Bone marrow (tissue), 2 donors: ENCODE results near the gene CDC27.
A peak's percentile ranks its signal among the peaks of the same experiment; 100 is the strongest.
"Not testable (repeated sequence)": the region's sequence is repeated elsewhere in the genome, so short reads cannot be mapped to it uniquely, and the experiment has no call there.

Experiments
- DNase-seq, 2 donors: peaks; one replicate each; lab custom pipeline; 2025; lab: John Stamatoyannopoulos, UW

CDC27 gene

DNA sequence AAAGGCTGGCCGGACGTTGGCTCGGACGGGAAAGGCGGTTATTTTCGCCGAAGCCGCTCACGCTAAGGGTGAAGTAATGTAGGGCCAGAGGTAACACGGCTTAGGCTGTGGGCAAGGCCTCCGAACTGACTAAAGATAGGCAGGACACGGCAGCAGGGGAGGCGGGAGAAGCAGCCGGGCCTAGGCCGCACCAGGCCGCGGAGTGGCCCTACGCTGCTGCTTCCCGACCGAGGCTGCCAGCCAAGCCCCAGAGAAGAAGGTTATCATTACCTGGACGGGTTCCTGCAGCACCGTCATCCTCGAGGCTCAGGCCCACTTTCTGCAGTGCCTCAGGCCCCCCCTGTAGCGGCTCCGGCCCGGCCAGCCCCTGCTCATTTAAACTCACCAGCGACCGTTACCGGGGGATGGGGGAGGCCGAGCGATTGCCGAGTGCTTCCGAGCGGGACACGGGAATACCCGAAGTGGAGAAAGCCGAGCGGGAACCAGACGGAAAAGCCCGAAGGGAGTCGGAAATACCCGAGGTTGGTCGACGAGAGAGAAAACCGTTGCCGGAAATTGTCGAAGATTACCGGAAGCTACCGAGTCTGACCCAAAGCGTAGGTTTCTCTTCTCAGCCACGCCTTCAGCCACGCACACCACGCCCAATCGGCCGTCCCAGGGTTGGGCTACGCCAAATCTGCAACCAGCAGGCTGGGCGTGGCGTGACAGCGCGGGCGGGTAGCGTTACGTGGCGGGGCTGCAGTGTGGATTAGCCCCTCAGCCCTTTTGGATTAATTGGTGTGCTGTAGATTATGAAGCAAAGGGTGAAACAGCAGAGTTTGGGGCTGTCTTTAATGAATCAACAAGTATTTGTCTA is at the start of gene CDC27:
Gene CDC27 (minus strand): TSS at position 420 of the 856 bp plus-strand sequence. CDS start 123 bp downstream, at position 297.
- peak; percentile 97 to 100 for DNase-seq

DNA sequence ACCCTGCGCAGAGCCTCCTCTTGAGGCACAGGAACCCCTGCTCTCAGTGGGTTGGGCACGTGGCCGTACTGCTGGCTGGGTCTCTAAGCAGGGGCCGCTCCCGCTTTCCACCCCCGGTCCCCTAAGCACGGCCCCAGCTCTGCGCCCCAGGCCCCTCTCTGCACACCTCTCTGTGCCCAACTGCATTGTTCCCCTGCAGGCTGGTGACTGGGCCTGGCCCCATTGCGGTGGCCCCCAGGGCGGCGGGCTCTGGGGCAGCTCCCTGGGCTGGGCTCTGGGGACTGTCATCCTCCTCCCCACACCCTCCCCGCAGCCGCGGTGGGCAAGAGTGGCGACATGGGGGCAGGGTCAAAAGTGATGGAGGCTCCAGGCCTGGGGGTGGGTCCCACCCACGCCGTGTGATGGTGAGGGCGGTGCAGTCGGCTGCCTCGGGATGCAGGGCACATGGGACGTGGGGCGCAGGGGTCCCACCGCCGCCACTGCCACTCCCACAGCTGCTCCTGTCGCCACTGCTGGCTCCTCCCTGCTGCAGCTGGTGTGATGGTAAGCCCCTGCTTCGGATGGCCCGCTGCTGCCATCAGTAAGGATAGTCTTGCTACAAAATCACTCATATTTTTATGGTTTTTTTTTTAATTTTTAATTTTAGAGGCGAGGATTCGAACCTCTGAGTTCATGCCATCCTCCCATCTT is 49.4 kb upstream of the CDC27 start:
- no peak for DNase-seq

GRCh38 chr17:47237841-47238240 is 48.7 kb upstream of the CDC27 start:
- no peak for DNase-seq

- DNase-seq: no peak
These were observed 46.8 kb upstream of the CDC27 start for GRCh38 chr17:47235923-47236322.

DNA sequence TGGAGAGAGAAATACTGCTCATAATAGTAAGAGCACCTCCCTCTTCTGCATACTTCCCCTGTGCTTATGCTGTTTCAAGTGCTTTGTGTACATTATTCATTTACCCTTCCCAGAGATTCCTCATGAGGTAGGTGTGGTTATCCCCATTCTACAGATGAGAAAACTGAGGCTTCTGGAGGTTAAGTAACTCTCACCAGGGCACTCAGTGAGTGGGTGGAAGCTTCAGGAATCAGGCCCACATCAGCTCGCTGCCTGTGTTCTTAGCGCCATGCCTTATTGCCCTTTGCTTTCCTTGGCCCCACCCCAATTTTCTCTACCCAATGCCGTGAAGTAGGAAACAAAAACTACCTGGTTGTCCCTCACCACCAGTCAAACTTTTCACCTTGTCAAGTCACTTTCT is 46.4 kb upstream of the CDC27 start:
- no peak for DNase-seq

GRCh38 chr17:47232465-47232864 is 43.4 kb upstream of the CDC27 start:
- no peak for DNase-seq

- DNase-seq: no peak
These were observed 42.8 kb upstream of the CDC27 start for GRCh38 chr17:47231866-47232265.

DNA sequence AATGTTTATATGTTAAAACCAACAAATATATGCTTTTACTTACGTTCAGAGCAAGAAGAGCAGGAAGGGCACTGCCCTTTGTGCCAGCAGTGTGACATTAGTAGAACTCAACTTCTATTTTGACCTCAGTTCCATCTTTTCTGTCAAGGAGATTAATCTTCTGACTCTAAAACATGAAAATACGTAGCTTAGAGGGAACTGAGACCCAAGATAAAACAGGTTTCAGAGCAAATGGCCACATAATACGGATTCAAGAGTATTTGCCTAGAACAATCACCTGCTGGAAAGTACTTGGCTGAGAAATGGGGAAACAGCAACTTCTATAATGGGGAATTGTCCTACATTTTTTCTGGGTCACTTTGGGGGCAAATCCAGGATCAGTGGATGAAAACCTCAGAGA is 42.2 kb upstream of the CDC27 start:
- no peak for DNase-seq

GRCh38 chr17:47230864-47231263 is 41.8 kb upstream of the CDC27 start:
- DNase-seq: no peak

DNA sequence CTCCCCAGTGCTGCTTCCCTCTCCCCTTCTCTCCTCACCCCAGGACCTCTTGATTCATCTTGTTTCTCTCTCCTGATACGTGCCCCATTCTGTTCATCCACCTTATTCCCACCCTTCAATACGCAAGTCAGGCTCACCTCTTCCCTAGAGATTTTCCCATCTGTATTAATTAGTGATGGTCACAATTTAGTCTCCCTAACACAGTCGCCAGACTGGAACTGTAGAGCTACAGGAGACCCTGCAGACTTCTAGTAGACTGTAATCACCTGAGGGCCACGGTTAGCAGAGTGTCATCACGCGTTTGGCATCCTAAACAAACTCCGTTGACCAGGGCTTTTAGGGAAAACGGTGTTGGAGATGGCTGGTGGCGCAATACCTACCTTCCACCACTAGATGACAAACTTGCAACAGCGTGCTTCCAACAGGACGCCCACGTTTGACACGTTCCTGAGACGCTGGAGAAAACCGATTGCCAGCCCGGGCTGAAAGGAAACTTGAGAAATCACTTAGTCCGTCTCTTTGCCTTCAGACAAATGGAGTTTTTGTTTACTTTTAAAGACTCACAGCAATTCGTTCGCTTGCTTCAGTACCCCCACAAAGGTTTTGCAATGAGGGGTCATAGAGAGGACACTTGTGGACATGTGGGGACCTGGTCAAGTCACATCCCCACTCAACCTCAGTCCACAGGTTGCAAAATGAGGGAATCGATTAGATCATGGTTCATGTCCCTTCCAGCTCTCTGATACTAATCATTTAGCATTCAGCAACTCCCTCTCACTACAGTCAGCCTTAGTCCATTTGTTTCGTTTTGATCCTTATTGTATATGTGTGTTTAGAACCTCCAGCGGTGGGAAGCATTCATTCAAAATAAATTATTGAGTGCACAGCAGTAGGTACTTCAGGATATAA is 40.7 kb upstream of the CDC27 start:
- peak; percentile 28 to 55 for DNase-seq

- no peak for DNase-seq
These were observed 38.8 kb upstream of the CDC27 start for GRCh38 chr17:47227862-47228261.

DNA sequence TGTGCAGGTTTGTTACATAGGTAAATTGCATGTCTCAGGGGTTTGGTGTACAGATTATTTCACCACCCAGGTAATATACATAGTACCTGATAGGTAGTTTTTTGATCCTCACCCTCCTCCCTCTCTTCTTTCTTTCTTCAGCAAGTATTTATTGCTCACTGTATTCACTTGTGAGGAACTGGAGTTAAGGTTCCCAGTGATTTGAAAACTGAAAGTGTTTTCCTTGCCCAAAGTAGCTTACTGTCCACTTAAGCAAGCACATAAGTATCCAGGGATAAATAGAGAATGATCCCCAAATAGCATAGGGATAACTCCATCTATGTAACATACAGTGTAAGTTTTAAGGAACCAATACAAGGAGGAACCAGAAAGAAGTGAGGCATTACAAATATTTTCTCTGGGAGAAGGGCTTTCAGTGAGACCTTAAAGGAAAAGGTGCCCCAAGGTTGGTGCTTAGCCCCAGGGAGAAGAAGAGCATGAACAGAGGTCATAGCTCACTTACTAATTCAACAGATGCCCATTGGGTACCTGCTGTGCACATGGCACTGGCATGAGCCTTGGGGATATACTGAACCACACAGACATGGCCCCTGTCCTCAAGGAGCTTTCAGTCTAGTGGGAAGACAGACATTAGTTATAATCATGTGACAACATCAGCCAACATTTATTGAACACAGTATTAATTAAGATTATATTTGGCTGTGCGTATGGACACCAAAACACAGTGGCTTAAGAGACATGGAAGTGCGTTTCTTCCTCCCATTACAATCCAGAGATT is 37.0 kb upstream of the CDC27 start:
- DNase-seq: no peak

GRCh38 chr17:47225436-47225858 is 36.4 kb upstream of the CDC27 start:
- DNase-seq: peak in 1 of 2 donors; percentile 21

DNA sequence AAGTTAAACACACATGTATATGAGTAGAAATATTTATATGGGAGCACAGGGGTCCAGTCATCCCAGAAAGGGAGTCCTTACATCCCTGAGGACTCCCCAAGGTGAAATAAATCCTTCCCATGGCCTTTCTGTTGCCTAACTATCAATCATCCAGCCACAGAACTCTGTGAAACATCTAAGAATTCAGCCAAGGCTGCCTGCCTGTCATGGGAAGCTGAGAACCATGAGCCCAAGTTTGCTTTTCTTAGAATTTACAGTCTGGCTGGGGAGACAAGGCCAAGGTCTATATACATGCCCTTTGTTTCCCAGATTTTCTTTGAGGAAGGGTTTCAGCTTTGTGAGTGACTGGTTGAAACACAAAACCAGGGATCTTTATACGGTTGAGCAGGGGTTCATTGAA is 35.9 kb upstream of the CDC27 start:
- DNase-seq: no peak

DNA sequence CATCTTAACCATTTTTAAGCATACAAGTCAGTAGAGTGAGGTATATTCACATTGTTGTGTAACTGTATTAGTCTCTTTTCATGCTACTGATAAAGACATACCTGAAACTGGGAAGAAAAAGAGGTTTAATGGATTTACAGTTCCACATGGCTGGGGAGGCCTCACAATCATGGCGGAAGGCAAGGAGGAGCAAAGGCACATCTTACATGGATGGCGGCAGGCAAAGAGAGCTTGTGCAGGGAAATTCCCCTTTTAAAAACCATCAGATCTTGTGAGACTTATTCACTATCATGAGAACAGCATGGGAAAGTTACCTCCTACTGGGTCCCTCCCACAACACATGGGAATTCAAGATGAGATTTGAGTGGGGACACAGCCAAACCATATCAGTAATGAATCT is 35.0 kb upstream of the CDC27 start:
- not testable (repeated sequence) for DNase-seq

DNA sequence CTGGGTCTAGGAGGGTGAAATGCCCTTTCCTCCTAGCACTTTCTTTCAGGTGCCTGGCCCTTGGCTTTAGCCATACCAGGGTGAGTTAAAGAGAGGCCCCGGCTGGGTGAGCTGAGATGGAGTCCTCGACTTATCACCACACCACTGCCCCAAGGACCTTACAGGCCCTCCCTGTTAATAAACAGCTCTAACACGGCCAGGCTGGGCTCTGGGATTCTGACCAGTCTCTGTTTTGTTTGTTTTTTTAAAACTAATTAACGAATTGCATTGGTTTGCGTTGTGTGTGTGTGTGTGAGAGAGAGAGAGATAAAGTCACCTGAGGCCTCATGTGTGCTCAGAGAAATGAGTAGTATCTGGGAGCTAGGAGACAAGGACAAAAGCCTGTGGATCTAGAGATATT is 34.4 kb upstream of the CDC27 start:
- DNase-seq: no peak

- DNase-seq: no peak
These were observed 33.9 kb upstream of the CDC27 start for GRCh38 chr17:47223007-47223406.

- no peak for DNase-seq
These were observed 33.0 kb upstream of the CDC27 start for GRCh38 chr17:47222047-47222446.

GRCh38 chr17:47221154-47221553 is 32.1 kb upstream of the CDC27 start:
- DNase-seq: no peak

- DNase-seq: no peak
These were observed 31.5 kb upstream of the CDC27 start for GRCh38 chr17:47220531-47220999.
